Testis (tissue), 2 donors: ENCODE data around the gene FBLN2.

Experiments used
- POLR2A ChIP-seq: fragments of 450-650 bp; IDR thresholded peaks from one replicate; pipeline ENCODE4 v1.6.1; 2017; ENCODE audit warnings: antibody characterized with exemption, mild to moderate bottlenecking, moderate library complexity
- TF ChIP-seq, protein P1 (sequence below), 3 experiments: fragments of 450-650 bp in 2 of 3; fragments of 200-600 bp in 1 of 3; sonication (generic) in 1 of 3; IDR thresholded peaks; one replicate each; pipeline ENCODE4 v1.5.1; 2016 to 2019; ENCODE audit warnings: antibody characterized with exemption in 3 of 3, mild to moderate bottlenecking in 2 of 3, moderate library complexity in 1 of 3

DNA sequence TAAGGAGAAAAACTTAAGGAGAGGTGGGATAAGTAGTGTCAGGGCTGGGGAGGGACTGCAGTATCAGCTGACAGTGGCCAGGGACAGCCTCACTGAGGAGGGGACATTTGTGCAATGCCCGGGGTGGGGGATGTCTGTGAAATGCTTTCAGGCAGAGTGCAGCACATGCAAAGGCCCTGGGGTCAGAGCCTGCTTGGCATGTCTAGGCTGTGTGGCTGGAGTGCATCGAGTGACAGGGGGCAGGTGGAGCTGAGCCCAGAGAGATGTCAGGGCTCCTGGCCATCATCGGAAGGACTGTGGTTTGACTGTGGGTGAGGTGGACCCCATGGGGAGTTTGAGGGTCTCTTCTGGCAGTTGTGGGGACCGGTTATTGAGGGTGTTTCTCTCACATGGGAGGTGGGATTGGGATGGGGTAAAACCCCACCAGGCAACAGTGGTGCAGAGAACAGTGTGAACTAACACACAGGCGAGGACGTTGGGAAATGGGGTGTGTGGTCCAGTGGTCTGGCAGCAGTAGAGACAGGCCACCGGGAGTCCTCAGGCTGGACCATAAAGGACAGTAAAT, 61.2 kb downstream of the FBLN2 start:
- no peak for TF ChIP-seq POLR2A
- TF ChIP-seq, protein P1, sequence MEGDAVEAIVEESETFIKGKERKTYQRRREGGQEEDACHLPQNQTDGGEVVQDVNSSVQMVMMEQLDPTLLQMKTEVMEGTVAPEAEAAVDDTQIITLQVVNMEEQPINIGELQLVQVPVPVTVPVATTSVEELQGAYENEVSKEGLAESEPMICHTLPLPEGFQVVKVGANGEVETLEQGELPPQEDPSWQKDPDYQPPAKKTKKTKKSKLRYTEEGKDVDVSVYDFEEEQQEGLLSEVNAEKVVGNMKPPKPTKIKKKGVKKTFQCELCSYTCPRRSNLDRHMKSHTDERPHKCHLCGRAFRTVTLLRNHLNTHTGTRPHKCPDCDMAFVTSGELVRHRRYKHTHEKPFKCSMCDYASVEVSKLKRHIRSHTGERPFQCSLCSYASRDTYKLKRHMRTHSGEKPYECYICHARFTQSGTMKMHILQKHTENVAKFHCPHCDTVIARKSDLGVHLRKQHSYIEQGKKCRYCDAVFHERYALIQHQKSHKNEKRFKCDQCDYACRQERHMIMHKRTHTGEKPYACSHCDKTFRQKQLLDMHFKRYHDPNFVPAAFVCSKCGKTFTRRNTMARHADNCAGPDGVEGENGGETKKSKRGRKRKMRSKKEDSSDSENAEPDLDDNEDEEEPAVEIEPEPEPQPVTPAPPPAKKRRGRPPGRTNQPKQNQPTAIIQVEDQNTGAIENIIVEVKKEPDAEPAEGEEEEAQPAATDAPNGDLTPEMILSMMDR (IDR thresholded peaks at IDR 0.05), result no peak
